HG03354 (cell line): ENCODE measurements around the gene USP40.

ENCODE experiments used
- ATAC-seq: cut with Tn5 transposase; IDR thresholded peaks from one replicate; pipeline ENCODE4 v1.9.1; 2021; ENCODE audit warnings: mild to moderate bottlenecking; ENCODE audit not compliant: unreplicated experiment, poor library complexity, severe bottlenecking

Gene USP40

DNA sequence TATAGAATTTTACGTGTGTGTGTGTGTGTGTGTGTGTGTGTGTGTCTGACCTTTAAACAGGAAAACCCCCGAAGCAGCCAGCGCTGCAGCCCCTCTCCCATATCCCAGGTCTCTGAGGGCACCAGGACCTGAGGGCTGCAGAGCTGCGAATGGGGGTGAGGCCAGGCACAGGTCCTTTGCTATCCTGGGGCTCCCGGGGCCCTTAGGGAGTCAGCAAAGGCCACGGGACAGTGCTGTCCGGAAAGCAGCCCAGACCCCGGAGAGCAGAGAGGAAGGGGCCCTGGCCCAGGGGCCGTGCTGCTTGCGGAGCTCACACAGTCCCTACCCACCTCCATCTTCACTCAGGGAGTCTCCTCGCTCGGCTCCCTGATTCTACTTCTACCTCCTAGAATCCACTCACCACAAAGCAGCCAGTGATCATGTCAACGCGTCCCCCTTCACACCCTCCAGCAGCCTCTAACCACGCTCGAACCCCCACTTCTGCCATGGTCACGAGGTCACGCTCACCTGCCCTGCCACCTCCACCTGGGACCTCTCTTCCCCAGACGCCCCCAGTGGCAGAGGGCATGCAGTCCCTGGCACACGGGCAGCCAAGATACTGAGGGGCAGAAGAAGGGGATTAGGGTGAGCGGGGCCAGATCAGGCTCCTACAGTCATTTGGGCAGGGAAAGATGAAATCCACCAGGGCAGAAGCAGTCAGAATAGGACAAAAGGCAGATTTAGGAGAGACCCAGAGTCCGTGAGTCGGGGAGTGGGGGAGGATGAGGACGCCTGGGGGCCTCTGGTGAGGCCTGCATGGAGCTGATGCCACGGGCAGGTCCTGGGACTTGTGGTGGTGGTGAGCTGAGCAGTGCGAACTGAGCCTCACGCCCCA lies 86.7 kb downstream of the USP40 start:
- ATAC-seq: no peak

DNA sequence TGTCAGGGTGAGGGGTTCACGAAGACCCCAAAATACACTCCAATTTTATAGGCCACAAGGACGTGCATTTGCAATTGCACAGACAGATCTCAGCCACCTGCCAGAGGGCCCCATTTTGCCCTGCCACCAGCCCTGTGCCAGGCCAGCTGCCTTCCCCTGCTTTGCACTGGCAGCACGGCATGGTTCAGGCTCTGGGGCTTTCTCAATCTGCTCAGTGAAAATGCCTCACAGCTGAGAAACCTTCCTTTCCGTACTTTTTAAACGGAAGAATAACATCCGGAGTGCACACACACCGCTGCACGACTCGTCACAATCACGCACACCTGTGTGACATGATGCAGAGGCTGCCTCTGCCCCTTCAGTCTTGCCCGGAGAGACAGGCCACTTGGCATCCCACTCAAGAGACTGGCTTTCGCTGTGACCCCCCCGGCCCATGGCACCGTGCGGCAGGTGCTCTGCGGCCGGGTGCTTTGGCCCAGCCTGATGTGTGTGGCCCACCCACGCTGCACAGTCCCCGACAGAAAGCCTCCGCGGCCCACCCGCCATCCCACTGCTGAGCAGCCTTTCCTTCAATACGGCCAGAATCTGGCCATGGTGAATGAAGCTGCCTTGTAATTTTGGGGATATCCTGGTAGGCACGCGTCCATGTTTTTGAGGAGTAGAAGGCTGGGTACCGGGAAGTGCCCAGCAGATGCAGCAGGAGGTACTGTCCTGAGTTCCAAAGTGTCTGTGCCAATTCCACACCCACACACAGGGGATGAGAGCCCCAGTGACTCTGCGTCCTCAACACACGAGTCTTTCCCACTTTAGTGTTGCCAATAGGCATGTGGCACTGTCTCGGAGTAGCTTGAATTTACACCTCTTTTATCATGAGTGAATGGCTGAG lies 88.8 kb downstream of the USP40 start:
- ATAC-seq: no peak

GRCh38 chr2:233476651-233477547 lies 89.7 kb downstream of the USP40 start:
- ATAC-seq: no peak

- ATAC-seq: no peak
Observed at GRCh38 chr2:233476063-233476410, 90.5 kb downstream of the USP40 start.

DNA sequence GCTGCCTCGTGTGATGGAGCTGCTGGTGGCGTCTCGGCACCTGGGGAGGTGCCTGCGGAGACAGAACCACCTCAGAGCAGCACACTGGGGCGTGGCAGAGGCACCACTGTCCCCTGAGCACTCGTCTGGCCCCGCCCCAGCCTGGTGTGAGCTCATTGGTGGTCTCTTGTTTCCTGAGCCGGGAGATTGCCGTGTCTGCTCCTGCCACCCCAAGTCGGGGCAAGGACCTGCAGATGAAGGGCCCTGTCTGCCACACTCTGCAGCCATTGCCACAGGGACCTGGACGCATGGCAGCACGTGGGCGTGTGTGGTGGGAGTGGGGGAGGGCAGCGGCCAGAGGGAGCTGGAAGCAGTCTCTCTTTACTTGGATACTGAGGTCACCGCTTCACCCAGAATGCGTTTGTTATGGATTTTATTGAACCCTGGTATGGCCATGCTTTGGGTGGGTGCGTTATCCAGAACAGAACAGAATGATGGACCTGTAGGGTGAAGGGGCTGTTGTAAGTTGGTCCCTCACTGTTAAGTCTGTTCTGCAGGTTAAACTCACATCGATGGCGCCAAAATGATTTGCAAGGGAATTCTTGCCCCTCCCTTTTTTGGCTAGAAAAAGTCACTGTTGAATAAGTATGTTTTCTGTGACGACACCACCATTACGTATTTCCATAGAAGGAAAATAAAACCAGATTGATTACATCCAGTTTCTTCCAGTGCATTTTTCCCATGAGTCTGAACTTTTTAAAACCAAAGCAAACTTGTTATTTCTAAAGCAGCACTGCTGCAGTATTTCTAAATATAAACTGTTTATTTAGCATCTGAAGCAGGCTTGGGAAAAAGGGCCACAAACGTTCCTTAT lies 92.0 kb downstream of the USP40 start:
- ATAC-seq: no peak

- ATAC-seq: no peak
Observed at GRCh38 chr2:233473878-233474277, 92.7 kb downstream of the USP40 start.

DNA sequence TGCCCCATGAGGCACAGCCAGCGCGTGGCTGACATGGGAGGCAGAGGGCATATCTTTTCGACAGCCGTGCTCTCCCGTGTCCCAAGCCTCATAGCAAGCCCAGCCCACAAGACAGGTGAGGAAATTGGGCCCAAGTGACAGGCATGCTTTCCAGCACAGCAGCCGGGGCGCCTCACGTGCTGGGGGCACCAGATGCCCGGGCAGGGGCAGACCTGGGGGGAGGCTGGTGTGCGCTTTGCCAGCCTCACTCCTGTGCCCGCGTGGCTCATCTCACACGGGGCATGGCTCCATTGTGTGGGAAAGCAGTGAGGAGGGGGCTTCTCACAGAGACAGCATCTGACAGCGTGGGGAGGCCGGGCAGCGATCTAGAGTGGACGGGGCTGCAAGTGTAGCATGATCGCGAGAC lies 93.2 kb downstream of the USP40 start:
- no peak for ATAC-seq

DNA sequence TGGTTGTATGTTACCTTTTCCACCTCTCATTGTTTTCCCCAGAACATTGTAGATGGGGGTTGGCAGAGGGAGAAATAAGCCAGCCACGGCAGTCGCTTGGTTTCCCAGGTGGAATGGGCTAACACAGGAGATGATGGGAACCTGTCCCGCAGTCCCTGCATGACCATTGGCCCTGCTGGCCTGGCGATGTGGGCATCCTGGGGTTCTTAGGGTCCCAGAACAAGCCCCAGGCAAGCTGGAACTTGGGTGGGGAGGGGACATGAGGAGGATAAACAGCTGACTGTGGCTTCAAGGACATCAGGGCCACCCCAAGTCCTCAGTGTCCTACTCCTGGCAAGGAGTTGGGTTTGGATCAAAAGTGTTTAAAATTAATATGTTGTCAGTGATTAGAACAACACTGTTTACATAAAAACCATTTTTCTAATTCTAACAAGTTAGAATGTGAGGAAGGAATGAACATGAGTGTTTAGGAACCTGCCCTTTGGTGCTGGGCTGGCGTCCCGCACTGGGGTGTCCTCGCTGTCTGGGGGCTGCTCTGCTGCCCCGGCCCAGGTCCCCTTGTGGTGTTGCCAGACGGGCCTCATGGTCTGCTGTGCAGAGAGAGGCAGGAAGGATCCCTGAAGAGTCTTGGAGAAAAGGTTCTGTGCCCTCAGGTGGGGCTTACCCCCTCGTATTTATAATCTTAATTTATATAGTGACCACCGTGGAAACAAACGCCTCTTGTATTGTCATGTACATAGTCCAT lies 95.1 kb downstream of the USP40 start:
- ATAC-seq: no peak

GRCh38 chr2:233470839-233471238 lies 95.7 kb downstream of the USP40 start:
- no peak for ATAC-seq

- no peak for ATAC-seq
Observed at GRCh38 chr2:233470011-233470687, 96.4 kb downstream of the USP40 start.

- no peak for ATAC-seq
Observed at GRCh38 chr2:233469261-233470010, 97.1 kb downstream of the USP40 start.

DNA sequence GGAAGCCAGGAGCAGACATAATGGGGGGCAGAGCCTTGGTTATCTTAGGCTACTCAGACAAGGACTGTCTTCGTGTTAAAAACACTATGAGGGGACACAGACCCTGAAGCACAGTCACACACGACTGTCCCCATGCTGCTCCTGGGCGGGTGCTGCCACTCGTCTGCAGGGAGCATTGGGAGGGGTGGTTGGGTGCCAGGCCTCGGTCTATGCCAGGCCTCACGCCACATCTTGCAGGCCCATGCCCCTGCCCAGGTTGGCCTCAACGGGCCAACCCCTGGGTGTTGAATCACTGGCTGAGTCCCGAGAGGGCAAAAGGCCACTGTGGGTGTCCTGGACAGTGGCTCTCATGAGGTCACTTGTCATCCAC lies 97.9 kb downstream of the USP40 start:
- ATAC-seq: no peak

DNA sequence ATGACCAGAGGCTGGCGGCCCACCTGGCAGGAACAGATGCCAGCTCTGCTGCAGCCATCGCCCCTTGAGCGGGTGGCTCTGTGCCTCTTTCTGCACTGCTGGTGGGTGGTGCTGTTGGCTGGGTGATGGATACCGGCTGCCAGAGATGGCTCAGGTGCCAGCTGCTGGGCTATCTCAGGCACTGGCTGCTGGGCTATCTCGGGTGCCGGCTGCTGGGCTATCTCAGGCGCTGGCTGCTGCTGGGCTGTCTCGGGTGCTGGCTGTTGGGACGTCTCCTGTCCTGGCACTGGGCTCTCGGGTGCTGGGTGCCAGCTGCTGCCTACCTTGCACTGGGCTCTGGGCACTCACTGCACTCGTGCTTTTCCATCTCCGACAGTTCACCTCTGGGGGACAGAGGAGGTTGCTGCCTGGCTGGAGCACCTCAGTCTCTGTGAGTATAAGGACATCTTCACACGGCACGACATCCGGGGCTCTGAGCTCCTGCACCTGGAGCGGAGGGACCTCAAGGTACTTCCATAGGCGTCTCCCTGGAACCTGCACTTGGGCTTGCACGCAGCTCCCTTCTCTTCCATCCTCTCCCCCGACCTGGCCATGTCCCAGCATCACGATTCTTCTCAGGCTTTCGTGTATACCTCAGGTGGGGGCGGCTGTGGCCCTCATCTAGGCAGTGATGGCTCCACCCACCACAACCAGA lies 98.4 kb downstream of the USP40 start:
- ATAC-seq: no peak

DNA sequence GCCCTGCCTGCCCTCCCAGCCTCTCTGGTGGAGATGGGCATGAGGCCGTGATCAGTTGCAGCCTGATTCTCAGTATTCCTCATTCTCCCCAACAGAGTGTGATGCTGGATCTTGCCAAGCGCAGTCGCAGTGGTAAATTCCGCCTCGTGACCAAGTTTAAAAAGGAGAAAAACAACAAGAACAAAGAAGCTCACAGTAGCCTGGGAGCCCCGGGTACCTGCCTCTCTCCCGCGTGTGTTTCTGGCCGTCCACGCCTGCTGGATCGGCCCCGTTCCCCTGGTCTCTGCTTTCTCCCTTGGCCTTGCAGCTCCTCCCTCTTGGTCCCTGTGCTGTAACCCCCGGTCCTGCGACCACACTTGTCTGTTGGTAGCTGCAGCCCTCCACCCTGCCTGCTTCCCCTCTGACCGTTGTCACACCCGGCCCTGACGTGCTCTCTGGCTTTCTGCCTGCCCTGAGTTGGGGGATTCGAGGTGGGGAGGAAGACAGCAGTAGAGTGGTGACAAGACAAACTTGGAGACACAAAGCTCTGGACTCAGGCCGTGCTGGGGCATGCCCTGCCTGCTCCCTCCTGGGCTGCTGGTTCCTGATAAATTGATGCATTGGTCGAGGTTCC lies 99.5 kb downstream of the USP40 start:
- no peak for ATAC-seq

- ATAC-seq: no peak
Observed at GRCh38 chr2:233464531-233465240, 101.9 kb downstream of the USP40 start.

GRCh38 chr2:233464056-233464455 lies 102.5 kb downstream of the USP40 start:
- no peak for ATAC-seq
